Ramos (cell line): Measurements from ENCODE around the gene STRAP.
"Not testable (repeated sequence)": the region's sequence is repeated elsewhere in the genome, so short reads cannot be mapped to it uniquely, and the experiment has no call there.

Experiments
- in situ Hi-C: fragments of 300-500 bp; cut with MboI; formaldehyde crosslinking; loops from one replicate; pipeline ENCODE4 v1.14.3; 2022; ENCODE audit warnings: low sequenced_read_pairs; ENCODE audit not compliant: unreplicated experiment

STRAP gene

GRCh38 chr12:15911931-15912330, 29.7 kb downstream of the STRAP start:
- in situ Hi-C loops = not testable (repeated sequence)

- in situ Hi-C loops = not testable (repeated sequence)
Observed at GRCh38 chr12:15914131-15914530, 31.9 kb downstream of the STRAP start.

GRCh38 chr12:15918066-15918465, 35.9 kb downstream of the STRAP start:
- in situ Hi-C loops = no loop called here

GRCh38 chr12:15919418-15919817, 37.2 kb downstream of the STRAP start:
- in situ Hi-C loops = no loop called here

- in situ Hi-C loops = no loop called here
Observed at GRCh38 chr12:15924956-15925355, 42.8 kb downstream of the STRAP start.

- in situ Hi-C loops = no loop called here
Observed at GRCh38 chr12:15928346-15928745, 46.2 kb downstream of the STRAP start.

GRCh38 chr12:15928870-15929571, 46.8 kb downstream of the STRAP start:
- in situ Hi-C loops = no loop called here

- in situ Hi-C loops = no loop called here
Observed at GRCh38 chr12:15931590-15932053, 49.4 kb downstream of the STRAP start.

- in situ Hi-C loops = no loop called here
Observed at GRCh38 chr12:15932327-15932726, 50.1 kb downstream of the STRAP start.

GRCh38 chr12:15932971-15933370, 50.8 kb downstream of the STRAP start:
- in situ Hi-C loops = no loop called here

GRCh38 chr12:15933751-15934150, 51.6 kb downstream of the STRAP start:
- in situ Hi-C loops = no loop called here

GRCh38 chr12:15936751-15937150, 54.6 kb downstream of the STRAP start:
- in situ Hi-C loops = no loop called here

GRCh38 chr12:15937902-15938301, 55.7 kb downstream of the STRAP start:
- in situ Hi-C loops = no loop called here

- in situ Hi-C loops = no loop called here
Observed at GRCh38 chr12:15939111-15939510, 56.9 kb downstream of the STRAP start.

GRCh38 chr12:15942475-15942874, 60.3 kb downstream of the STRAP start:
- in situ Hi-C loops = no loop called here

GRCh38 chr12:15943519-15943918, 61.3 kb downstream of the STRAP start:
- in situ Hi-C loops = not testable (repeated sequence)

- in situ Hi-C loops = not testable (repeated sequence)
Observed at GRCh38 chr12:15948461-15948860, 66.3 kb downstream of the STRAP start.
